ENCODE results near the gene CCR8.

The CCR8 gene

GRCh38 chr3:39286771-39287170 lies 42.7 kb upstream of the CCR8 start:
- no peak for TF ChIP-seq CTCF (conservative IDR thresholded peaks at IDR 0.05; ENCODE audit: low read length)
- no peak overlapping the region for H3K4me3 ChIP-seq (ENCODE audit: low read length)
- DNase-seq (ENCODE audit: low read depth): no peak

- no peak for TF ChIP-seq CTCF (conservative IDR thresholded peaks at IDR 0.05; ENCODE audit: low read length)
- DNase-seq (ENCODE audit: low read depth): peak; percentile 49
- no peak overlapping the region for H3K4me3 ChIP-seq (ENCODE audit: low read length)
These were observed 42.0 kb upstream of the CCR8 start for GRCh38 chr3:39287216-39288164.

GRCh38 chr3:39288300-39288808 lies 41.2 kb upstream of the CCR8 start:
- peak; percentile 60 for DNase-seq (ENCODE audit: low read depth)
- no peak overlapping the region for H3K4me3 ChIP-seq (ENCODE audit: low read length)
- peak; percentile 93 for TF ChIP-seq CTCF (conservative IDR thresholded peaks at IDR 0.05; ENCODE audit: low read length)

GRCh38 chr3:39289107-39289506 lies 40.4 kb upstream of the CCR8 start:
- no peak overlapping the region for H3K4me3 ChIP-seq (ENCODE audit: low read length)
- no peak for DNase-seq (ENCODE audit: low read depth)
- no peak for TF ChIP-seq CTCF (conservative IDR thresholded peaks at IDR 0.05; ENCODE audit: low read length)

- H3K4me3 ChIP-seq (ENCODE audit: low read length): no peak overlapping the region
- no peak for TF ChIP-seq CTCF (conservative IDR thresholded peaks at IDR 0.05; ENCODE audit: low read length)
- DNase-seq (ENCODE audit: low read depth): no peak
These were observed 39.3 kb upstream of the CCR8 start for GRCh38 chr3:39290255-39290654.

GRCh38 chr3:39291903-39292329 lies 37.6 kb upstream of the CCR8 start:
- TF ChIP-seq CTCF (conservative IDR thresholded peaks at IDR 0.05; ENCODE audit: low read length): peak; percentile 90
- no peak overlapping the region for H3K4me3 ChIP-seq (ENCODE audit: low read length)
- peak; percentile 29 for DNase-seq (ENCODE audit: low read depth)

GRCh38 chr3:39292961-39293360 lies 36.5 kb upstream of the CCR8 start:
- DNase-seq (ENCODE audit: low read depth): no peak
- H3K4me3 ChIP-seq (ENCODE audit: low read length): no peak overlapping the region
- no peak for TF ChIP-seq CTCF (conservative IDR thresholded peaks at IDR 0.05; ENCODE audit: low read length)

Data from AG10803 (cell line).